HUES6 (cell line): ENCODE data around the gene KIAA1958.

Source experiments
- H3K27ac ChIP-seq: 2 replicates; pipeline ENCODE4 v1.7.0; 2013; ENCODE audit warnings: low read depth, mild to moderate bottlenecking, low read length, inconsistent platforms
- H3K27me3 ChIP-seq: 2 replicates; pipeline ENCODE4 v1.6.1; 2013; ENCODE audit warnings: low read length; ENCODE audit not compliant: control insufficient read depth, insufficient read depth
- H3K36me3 ChIP-seq: 2 replicates; pipeline ENCODE4 v1.6.1; 2013; ENCODE audit warnings: low read length; ENCODE audit not compliant: control insufficient read depth, insufficient read depth
- H3K4me1 ChIP-seq: 2 replicates; pipeline ENCODE4 v1.6.1; 2013; ENCODE audit warnings: low read length; ENCODE audit not compliant: control insufficient read depth, insufficient read depth
- H3K4me3 ChIP-seq: 2 replicates; pipeline ENCODE4 v1.5.1; 2013; ENCODE audit warnings: low read depth, low read length
- H3K9ac ChIP-seq: one replicate; pipeline ENCODE4 v1.6.1; 2013; ENCODE audit warnings: mild to moderate bottlenecking, low read length
- H3K9me3 ChIP-seq: 2 replicates; pipeline ENCODE4 v1.6.1; 2013; ENCODE audit warnings: low read depth, low read length; ENCODE audit not compliant: control insufficient read depth, insufficient read depth

The KIAA1958 gene

GRCh38 chr9:112544477-112544876 lies 57.9 kb downstream of the KIAA1958 start:
- no peak overlapping the region for H3K9ac ChIP-seq
- no peaks in the 10 kb centered on the region for H3K27me3 ChIP-seq
- no peak overlapping the region for H3K27ac ChIP-seq
- no peaks in the 10 kb centered on the region for H3K36me3 ChIP-seq
- peaks cover 26% of the 10 kb centered on the region; the same call in 1 of the 2 replicates for H3K4me1 ChIP-seq
- no peak overlapping the region for H3K4me3 ChIP-seq
- H3K9me3 ChIP-seq = peaks cover 8% of the 10 kb centered on the region; the same call in 1 of the 2 replicates

DNA sequence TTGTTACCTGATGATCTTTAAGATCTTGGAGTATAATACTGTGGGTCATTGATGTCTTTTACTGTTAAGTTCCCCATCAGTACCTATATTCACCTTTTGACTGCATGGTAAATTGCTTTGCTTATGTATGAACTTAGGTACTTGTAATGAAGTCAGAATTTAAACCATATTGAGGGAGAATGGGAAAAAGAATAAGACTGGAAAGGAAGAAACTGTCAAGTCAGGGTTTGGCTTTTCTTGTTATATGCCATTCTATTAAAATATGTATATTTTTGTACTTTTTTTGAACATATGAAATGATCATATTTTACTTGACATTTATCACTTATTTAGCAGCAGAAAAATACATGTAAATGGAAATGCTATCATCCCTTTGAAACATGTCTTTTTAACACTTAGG lies 58.6 kb downstream of the KIAA1958 start:
- Histone ChIP-seq H3K4me1 (peaks cover 34% of the 10 kb centered on the region), H3K36me3 (no peaks in the 10 kb centered on the region), H3K9me3 (peaks cover 8% of the 10 kb centered on the region; the same call in 1 of the 2 replicates), H3K4me3 (no peak overlapping the region), H3K9ac (no peak overlapping the region), H3K27ac (no peak overlapping the region), H3K27me3 (no peaks in the 10 kb centered on the region)

DNA sequence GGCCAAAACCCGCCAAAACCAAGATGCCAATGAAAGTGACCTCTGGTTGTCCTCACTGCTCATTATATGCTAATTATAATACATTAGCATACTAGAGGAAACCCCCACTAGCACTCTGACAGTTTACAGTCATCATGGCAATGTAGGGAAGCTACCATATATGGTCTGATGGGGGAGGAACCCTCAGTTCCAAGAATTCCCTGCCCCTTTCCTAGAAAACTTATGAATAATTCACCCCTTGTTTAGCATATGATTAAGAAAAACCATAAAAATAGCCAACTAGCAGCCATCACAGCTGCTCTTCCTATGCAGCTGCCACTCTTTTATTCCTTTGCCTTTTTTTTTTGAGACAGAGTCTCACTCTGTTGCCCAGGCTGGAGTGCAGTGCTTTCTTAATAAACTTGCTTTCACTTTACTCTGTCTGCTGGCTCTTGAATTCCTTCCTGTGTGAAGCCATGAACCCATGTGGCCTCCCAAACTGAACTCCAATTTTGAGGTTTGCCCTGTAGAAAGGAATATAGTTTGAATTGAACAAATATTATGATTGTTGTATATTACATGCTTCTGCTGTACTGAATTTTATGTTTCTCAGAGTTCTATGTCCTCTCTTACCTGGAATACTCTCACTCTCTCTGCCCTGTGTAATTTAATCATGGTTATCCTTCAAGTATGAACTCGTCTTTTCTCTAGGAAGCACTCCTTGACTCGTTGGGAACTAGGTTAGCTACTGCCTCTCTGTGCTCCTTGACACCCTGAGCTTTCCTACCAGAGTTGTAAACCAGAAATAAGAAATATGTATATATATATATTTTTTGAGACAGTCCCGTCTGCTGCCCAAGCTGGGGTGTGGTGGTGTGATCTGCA lies 59.8 kb downstream of the KIAA1958 start:
- Histone ChIP-seq H3K9ac (no peak overlapping the region), H3K27ac (peak overlapping the region; percentile 74), H3K27me3 (no peaks in the 10 kb centered on the region), H3K9me3 (peaks cover 8% of the 10 kb centered on the region; the same call in 1 of the 2 replicates), H3K4me1 (peaks cover 44% of the 10 kb centered on the region), H3K36me3 (no peaks in the 10 kb centered on the region), H3K4me3 (no peak overlapping the region)

DNA sequence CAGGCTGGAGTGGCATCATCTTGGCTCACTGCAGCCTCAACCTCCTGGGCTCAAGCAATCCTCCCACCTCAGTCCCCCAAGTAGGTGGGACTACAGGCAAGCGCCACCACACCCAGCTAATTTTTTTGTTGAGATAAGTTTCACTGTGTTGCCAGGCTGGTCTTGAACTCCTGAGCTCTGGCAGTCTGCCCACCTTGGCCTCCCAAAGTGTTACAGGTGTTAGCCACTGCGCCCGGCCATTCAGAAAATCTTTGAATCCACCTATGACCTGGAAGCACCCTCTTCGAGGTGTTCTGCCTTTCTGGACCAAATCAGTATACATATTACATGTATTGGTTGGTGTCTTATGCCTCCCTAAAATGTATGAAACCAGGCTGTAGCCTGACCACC lies 61.4 kb downstream of the KIAA1958 start:
- H3K9me3 ChIP-seq = peaks cover 8% of the 10 kb centered on the region; the same call in 1 of the 2 replicates
- H3K36me3 ChIP-seq = no peaks in the 10 kb centered on the region
- H3K9ac ChIP-seq = peak overlapping the region; percentile 19
- H3K27me3 ChIP-seq = no peaks in the 10 kb centered on the region
- H3K27ac ChIP-seq = peak overlapping the region; percentile 93
- H3K4me1 ChIP-seq = peaks cover 59% of the 10 kb centered on the region
- peak overlapping the region; percentile 4; the same call in 1 of the 2 replicates for H3K4me3 ChIP-seq

DNA sequence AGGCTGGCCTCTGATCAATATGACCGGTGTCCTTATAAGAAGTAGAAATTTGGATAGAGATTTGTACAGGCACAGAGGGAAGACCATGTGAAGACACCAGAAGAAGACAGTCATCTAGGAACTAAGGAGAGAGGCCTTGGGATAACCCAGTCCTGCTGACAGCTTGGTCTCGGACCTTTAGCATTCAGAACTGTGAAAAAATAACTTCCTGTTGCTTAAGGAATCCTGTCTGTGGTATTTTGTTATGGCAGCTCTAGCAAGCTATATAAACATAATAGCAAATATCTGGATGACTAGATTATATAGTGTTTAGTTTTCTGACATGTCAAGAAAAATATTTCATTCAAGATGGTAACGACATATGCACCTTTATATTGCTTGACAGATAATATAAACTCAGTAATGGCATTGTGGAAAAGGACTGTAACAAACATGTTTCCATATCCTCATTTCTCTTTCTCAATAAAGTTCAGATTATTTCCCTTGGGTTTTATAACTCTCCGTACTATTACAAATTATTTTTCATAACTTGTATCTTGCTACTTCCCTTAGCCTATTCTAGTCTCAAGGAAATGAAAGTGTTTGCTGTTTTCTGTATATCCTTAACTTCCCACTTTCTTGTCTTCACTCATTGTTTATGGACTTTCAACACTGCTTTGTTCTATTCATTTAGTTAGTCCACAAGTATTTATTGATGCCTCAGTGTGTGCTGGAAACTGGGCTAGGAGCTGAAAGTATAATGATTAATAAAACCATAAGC lies 62.4 kb downstream of the KIAA1958 start:
- Histone ChIP-seq H3K9ac (no peak overlapping the region), H3K36me3 (no peaks in the 10 kb centered on the region), H3K4me3 (no peak overlapping the region), H3K27ac (0 out of 2 replicates have a peak overlapping the region, but pooled peaks have one; percentile 93), H3K9me3 (peaks cover 8% of the 10 kb centered on the region; the same call in 1 of the 2 replicates), H3K4me1 (peaks cover 59% of the 10 kb centered on the region), H3K27me3 (no peaks in the 10 kb centered on the region)

DNA sequence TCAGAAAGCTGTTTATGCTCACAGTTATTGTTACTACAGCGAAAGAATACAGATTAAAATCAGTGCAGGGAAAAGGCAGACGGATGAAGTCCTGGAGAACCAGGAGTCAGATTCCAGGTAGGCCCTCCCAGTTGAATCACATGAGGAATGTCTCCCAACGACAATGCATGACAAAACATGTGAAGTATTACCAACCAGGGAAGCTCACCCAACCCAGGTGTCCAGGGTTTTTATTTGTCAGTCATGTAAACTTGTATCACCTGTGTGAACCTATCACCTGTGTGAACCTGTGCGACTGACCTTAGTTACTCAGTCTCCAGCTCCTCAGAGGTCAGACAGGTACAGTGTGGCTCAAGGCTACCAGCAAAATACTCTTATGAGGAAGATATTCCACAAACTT lies 63.9 kb downstream of the KIAA1958 start:
- Histone ChIP-seq H3K4me3 (no peak overlapping the region), H3K4me1 (peaks cover 59% of the 10 kb centered on the region), H3K36me3 (no peaks in the 10 kb centered on the region), H3K9ac (no peak overlapping the region), H3K27ac (no peak overlapping the region), H3K9me3 (peaks cover 8% of the 10 kb centered on the region; the same call in 1 of the 2 replicates), H3K27me3 (no peaks in the 10 kb centered on the region)

DNA sequence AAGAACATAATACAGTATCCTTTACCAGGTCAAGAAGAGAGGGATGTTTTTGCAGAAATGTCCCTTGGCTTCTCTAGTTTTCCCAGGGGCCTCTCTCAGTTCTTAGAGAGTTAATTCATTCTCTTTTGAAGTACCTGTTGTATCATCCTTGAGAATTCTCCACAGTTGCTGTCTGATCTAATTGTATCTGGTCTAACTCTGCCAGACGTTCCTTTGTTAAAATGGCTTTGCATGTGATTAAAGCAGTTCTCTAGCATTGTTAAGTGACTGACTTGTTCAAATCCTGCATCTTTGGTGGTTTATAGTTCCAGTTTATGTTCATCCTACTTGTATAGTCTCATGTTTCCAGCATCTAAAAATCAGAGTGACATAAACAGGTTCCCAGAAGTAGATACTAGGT lies 65.0 kb downstream of the KIAA1958 start:
- H3K27ac ChIP-seq = no peak overlapping the region

GRCh38 chr9:112552229-112553056 lies 65.8 kb downstream of the KIAA1958 start:
- H3K36me3 ChIP-seq = no peaks in the 10 kb centered on the region
- H3K9me3 ChIP-seq = no peaks in the 10 kb centered on the region
- no peaks in the 10 kb centered on the region for H3K27me3 ChIP-seq
- H3K9ac ChIP-seq = no peak overlapping the region
- H3K27ac ChIP-seq = no peak overlapping the region
- H3K4me3 ChIP-seq = no peak overlapping the region
- peaks cover 57% of the 10 kb centered on the region for H3K4me1 ChIP-seq

More for the DNA sequence above, 65.0 kb downstream of the KIAA1958 start:
- Histone ChIP-seq H3K9me3 (peaks cover under 1% of the 10 kb centered on the region; the same call in 1 of the 2 replicates), H3K4me3 (no peak overlapping the region), H3K27me3 (no peaks in the 10 kb centered on the region), H3K9ac (no peak overlapping the region), H3K4me1 (peaks cover 53% of the 10 kb centered on the region), H3K36me3 (no peaks in the 10 kb centered on the region)

DNA sequence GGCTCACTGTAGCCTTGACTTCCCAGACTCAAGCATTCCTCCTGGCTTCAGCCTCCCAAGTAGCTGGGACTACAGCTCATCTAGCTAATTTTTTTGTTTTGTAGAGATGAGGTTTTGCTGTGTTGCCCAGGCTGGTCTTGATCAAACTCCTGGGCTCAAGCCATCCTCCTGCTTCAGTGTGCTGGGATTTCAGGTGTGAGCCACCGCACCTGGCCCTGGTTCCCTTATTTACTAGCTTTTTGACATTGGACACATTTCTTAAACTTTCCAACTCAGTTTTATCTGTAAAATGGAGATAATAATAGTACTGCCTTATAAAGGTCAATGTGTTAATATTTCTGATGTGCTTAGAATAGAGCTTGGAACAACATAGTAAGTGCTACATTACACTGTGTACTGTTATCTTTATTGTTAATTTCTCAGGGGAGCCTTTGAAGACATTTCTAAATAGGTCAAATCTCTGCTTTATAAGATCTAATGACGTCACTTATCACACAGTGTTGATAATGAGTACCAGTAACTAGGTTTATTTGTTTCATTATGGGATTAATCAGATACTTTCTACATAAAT lies 66.7 kb downstream of the KIAA1958 start:
- H3K4me1 ChIP-seq = peaks cover 50% of the 10 kb centered on the region
- H3K9ac ChIP-seq = no peak overlapping the region
- H3K27ac ChIP-seq = no peak overlapping the region

DNA sequence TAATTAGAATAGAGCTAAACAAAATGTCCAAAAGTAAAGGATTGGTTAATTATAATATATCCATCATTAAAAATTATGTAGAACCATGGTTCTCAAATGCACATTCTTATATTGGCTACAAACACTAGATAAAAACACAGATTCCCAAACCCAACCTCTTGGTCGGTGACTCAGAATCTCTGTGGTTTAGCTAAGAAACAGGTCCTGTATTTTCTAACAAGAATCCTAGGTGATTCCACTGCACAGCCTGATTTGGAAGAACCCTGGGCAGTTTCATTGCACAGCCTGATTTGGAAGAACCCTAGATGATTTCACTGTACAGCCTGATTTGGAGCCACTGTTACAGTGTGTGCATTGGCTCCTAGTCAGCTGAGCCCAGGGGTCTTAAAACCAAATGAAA lies 67.9 kb downstream of the KIAA1958 start:
- H3K9me3 ChIP-seq = no peaks in the 10 kb centered on the region
- H3K4me3 ChIP-seq = no peak overlapping the region
- peaks cover 45% of the 10 kb centered on the region for H3K4me1 ChIP-seq
- no peak overlapping the region for H3K9ac ChIP-seq
- no peaks in the 10 kb centered on the region for H3K27me3 ChIP-seq
- H3K27ac ChIP-seq = no peak overlapping the region
- H3K36me3 ChIP-seq = no peaks in the 10 kb centered on the region

More for the DNA sequence above, 66.7 kb downstream of the KIAA1958 start:
- Histone ChIP-seq H3K27me3 (no peaks in the 10 kb centered on the region), H3K36me3 (no peaks in the 10 kb centered on the region), H3K9me3 (no peaks in the 10 kb centered on the region), H3K4me3 (no peak overlapping the region)
